SU-DHL-6 (cell line): ENCODE data around the gene FBXL15.
"Not testable (repeated sequence)": the region's sequence is repeated elsewhere in the genome, so short reads cannot be mapped to it uniquely, and the experiment has no call there.

Source experiments
- H2AFZ ChIP-seq: fragments of 200-600 bp; sonication (generic); 2 replicates; pipeline ENCODE4 v1.6.1; 2014; ENCODE audit warnings: low read depth, mild to moderate bottlenecking, moderate library complexity, mixed read lengths, antibody characterized with exemption, low read length; ENCODE audit not compliant: severe bottlenecking
- H3F3A ChIP-seq: fragments of 200-600 bp; shearing (Covaris generic); 2 replicates; pipeline ENCODE4 v1.6.0; 2016; ENCODE audit warnings: antibody characterized with exemption, mild to moderate bottlenecking; ENCODE audit not compliant: insufficient read depth
- H3K27ac ChIP-seq: fragments of 200-600 bp; sonication (generic); 2 replicates; pipeline ENCODE4 v1.5.1; 2016; ENCODE audit warnings: low read depth, mild to moderate bottlenecking, low read length, moderate library complexity, mixed read lengths
- H3K27me3 ChIP-seq: fragments of 200-600 bp; sonication (generic), shearing (Covaris generic); 2 replicates; pipeline ENCODE4 v1.6.0; 2014; ENCODE audit warnings: mild to moderate bottlenecking, low read length
- H3K36me3 ChIP-seq: fragments of 200-600 bp; sonication (generic); 2 replicates; pipeline ENCODE4 v1.6.1; 2014; ENCODE audit warnings: mild to moderate bottlenecking, low read length, mixed read lengths
- H3K4me2 ChIP-seq: fragments of 300-600, 200-600 bp; shearing (Covaris generic), sonication (generic); 2 replicates; pipeline ENCODE4 v1.6.0; 2014; ENCODE audit warnings: low read length, low read depth, mild to moderate bottlenecking; ENCODE audit not compliant: poor library complexity, severe bottlenecking
- H3K4me3 ChIP-seq: fragments of 200-600 bp; sonication (generic); 2 replicates; pipeline ENCODE4 v1.5.1; 2014; ENCODE audit warnings: antibody characterized with exemption, low read length, mild to moderate bottlenecking, mixed read lengths; ENCODE audit not compliant: insufficient read depth, poor library complexity, severe bottlenecking
- H3K79me2 ChIP-seq: fragments of 200-600 bp; sonication (generic); 2 replicates; pipeline ENCODE4 v1.6.1; 2014; ENCODE audit warnings: mild to moderate bottlenecking, low read length, moderate library complexity; ENCODE audit not compliant: insufficient read depth
- H3K9ac ChIP-seq: fragments of 200-600 bp; sonication (generic); 2 replicates; pipeline ENCODE4 v1.7.0; 2014; ENCODE audit warnings: mild to moderate bottlenecking, low read length
- H3K9me2 ChIP-seq: fragments of 200-600 bp; sonication (generic); replicated peaks from 2 replicates; pipeline ENCODE4 v1.6.1; 2014; ENCODE audit warnings: low read length; ENCODE audit not compliant: insufficient read depth
- H3K9me3 ChIP-seq: fragments of 200-600 bp; sonication (generic); 2 replicates; pipeline ENCODE4 v1.6.1; 2014; ENCODE audit warnings: low read length, mixed read lengths; ENCODE audit not compliant: insufficient read depth
- H4K20me1 ChIP-seq: fragments of 200-600 bp; sonication (generic); 2 replicates; pipeline ENCODE4 v1.6.1; 2014; ENCODE audit warnings: low read depth, mild to moderate bottlenecking, antibody characterized with exemption, low read length, moderate library complexity, mixed read lengths
- EZH2phosphoT487 ChIP-seq: fragments of 200-600 bp; sonication (generic), shearing (Covaris generic); conservative IDR thresholded peaks from 2 replicates; pipeline ENCODE4 v1.6.1; 2018; ENCODE audit warnings: mild to moderate bottlenecking, antibody characterized with exemption, low read length, moderate library complexity, mixed read lengths
- TF ChIP-seq, protein P1 (sequence below): fragments of 200-600 bp; sonication (generic); IDR thresholded peaks from one replicate; pipeline ENCODE4 v1.5.1; 2017; ENCODE audit warnings: antibody characterized with exemption, mild to moderate bottlenecking, low read length, moderate library complexity; ENCODE audit not compliant: insufficient read depth, poor library complexity, severe bottlenecking

Gene FBXL15

GRCh38 chr10:102451105-102451969 is 30.7 kb downstream of the FBXL15 start, which contains the start of gene C10orf95:
Gene C10orf95, minus strand, starts transcription at chr10:102451543. Its CDS starts 450 bp downstream, at chr10:102451093.
- peaks cover 26% of the 10 kb centered on the region for H3K79me2 ChIP-seq
- no peaks in the 10 kb centered on the region for H3K9me2 ChIP-seq
- TF ChIP-seq, protein P1, sequence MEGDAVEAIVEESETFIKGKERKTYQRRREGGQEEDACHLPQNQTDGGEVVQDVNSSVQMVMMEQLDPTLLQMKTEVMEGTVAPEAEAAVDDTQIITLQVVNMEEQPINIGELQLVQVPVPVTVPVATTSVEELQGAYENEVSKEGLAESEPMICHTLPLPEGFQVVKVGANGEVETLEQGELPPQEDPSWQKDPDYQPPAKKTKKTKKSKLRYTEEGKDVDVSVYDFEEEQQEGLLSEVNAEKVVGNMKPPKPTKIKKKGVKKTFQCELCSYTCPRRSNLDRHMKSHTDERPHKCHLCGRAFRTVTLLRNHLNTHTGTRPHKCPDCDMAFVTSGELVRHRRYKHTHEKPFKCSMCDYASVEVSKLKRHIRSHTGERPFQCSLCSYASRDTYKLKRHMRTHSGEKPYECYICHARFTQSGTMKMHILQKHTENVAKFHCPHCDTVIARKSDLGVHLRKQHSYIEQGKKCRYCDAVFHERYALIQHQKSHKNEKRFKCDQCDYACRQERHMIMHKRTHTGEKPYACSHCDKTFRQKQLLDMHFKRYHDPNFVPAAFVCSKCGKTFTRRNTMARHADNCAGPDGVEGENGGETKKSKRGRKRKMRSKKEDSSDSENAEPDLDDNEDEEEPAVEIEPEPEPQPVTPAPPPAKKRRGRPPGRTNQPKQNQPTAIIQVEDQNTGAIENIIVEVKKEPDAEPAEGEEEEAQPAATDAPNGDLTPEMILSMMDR, result no peak
- no peak for TF ChIP-seq EZH2phosphoT487
- H2AFZ ChIP-seq, result no peak within 1 kb of the TSS
- H3K9ac ChIP-seq, result peak within 1 kb of the TSS; percentile 97
- no peaks in the 10 kb centered on the region for H3K27me3 ChIP-seq
- no peaks in the 10 kb centered on the region; the same call in 1 of the 2 replicates for H3K36me3 ChIP-seq
- no peaks in the 10 kb centered on the region for H4K20me1 ChIP-seq
- peaks cover 8% of the 10 kb centered on the region; the same call in 1 of the 2 replicates for H3F3A ChIP-seq
- peak within 1 kb of the TSS; percentile 85 for H3K27ac ChIP-seq
- H3K4me3 ChIP-seq, result peak within 1 kb of the TSS; percentile 91
- no peaks in the 10 kb centered on the region for H3K9me3 ChIP-seq
- H3K4me2 ChIP-seq, result peak within 1 kb of the TSS; percentile 94

DNA sequence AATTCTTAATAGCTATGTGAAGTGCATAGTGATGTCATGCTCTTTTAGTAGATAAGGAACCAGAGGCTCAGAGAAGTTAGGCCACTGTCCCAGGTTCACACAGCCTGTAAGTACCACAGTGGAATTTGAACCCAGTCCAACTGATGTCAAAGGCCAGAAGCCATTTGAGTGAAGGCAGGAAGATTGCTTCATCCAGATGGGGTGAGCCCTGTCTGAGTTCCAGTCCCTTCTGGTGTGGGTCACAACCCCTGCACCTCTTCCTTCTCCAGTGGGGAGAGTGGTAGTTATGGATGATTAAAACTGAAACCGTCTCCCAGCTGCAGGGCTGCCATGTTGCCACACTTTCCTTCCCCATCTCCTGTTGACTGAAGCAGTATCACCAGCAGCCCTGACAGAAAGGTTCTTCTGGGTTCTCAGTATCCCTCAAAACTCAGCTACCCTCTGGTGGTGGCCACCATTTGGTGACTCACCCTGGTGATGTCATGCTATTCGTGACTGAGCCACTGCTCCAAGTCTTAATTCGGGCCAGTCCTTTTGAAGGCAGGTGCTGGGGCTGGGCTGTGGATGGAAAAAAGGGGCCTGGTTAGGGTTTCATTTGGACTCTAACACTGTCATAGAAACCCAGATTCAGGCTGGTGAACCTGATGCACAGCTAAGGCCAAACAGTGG is 32.2 kb downstream of the FBXL15 start:
- H3K79me2 ChIP-seq, result peaks cover 26% of the 10 kb centered on the region
- no peak overlapping the region for H3K9ac ChIP-seq
- TF ChIP-seq, protein P1, result no peak
- TF ChIP-seq EZH2phosphoT487, result no peak
- H3K27ac ChIP-seq, result no peak overlapping the region
- H3K9me2 ChIP-seq, result no peaks in the 10 kb centered on the region
- no peak overlapping the region for H3K4me2 ChIP-seq
- no peak overlapping the region for H2AFZ ChIP-seq
- H3K36me3 ChIP-seq, result no peaks in the 10 kb centered on the region; the same call in 1 of the 2 replicates
- peaks cover 8% of the 10 kb centered on the region for H3F3A ChIP-seq
- H3K4me3 ChIP-seq, result no peak overlapping the region
- H3K27me3 ChIP-seq, result no peaks in the 10 kb centered on the region
- H4K20me1 ChIP-seq, result no peaks in the 10 kb centered on the region
- no peaks in the 10 kb centered on the region for H3K9me3 ChIP-seq

DNA sequence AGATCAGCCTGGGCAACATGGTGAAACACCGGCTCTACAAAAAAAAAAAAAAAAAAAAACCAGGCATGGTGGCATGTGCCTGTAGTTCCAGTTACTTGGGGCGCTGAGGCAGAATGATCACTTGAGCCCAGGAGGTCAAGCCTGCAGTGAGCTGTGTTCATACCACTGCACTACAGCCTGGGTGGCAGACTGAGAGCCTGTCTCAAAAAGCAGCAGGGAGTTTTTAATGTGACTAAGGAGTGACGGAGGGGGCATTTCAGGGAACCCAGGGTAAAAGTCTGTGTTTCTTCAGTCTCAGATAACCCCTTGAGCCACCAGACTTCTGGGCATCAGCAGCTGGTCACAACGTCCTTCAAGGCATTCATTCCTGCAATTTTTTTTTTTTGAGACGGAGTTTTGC is 32.9 kb downstream of the FBXL15 start:
- H4K20me1 ChIP-seq, result no peaks in the 10 kb centered on the region
- H3K79me2 ChIP-seq, result peaks cover 26% of the 10 kb centered on the region
- H3K4me3 ChIP-seq, result no peak overlapping the region
- peaks cover 9% of the 10 kb centered on the region for H3F3A ChIP-seq
- TF ChIP-seq, protein P1, result no peak
- TF ChIP-seq EZH2phosphoT487, result no peak
- H3K27ac ChIP-seq, result no peak overlapping the region
- no peaks in the 10 kb centered on the region for H3K9me2 ChIP-seq
- no peaks in the 10 kb centered on the region for H3K9me3 ChIP-seq
- no peaks in the 10 kb centered on the region for H3K27me3 ChIP-seq
- H3K4me2 ChIP-seq, result no peak overlapping the region
- H3K36me3 ChIP-seq, result no peaks in the 10 kb centered on the region; the same call in 1 of the 2 replicates
- H3K9ac ChIP-seq, result no peak overlapping the region
- H2AFZ ChIP-seq, result no peak overlapping the region

DNA sequence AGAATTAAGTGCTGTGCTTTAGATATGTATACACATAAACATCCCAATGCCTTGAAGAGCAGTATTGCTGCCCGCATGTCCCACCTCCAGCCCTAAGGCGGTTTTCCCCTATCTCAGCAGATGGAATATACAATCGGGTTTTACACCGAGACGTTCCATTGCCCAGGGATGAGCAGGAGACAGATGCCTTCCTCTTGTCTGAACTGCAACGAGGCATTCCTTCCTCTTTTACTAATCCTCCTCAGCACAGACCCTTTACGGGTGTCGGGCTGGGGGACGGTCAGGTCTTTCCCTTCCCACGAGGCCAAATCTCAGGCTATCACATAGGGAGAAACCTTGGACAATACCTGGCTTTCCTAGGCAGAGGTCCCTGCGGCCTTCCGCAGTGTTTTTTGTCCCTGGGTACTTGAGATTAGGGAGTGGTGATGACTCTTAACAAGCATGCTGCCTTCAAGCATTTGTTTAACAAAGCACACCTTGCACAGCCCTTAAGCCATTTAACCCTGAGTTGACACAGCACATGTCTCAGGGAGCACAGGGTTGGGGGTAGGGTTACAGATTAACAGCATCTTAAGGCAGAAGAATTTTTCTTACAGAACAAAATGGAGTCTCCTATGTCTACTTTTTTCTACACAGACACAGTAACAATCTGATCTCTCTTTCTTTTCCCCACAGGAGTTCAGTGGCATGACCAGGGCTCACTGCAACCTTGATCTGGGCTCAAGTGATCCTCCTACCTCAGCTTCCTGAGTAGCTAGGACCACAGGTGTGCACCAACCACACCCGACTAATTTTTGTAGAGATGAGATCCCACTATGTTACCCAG is 34.2 kb downstream of the FBXL15 start:
- not testable (repeated sequence) for H3K4me3 ChIP-seq, H3K27ac ChIP-seq, H3K4me2 ChIP-seq, H3F3A ChIP-seq, H3K36me3 ChIP-seq, H2AFZ ChIP-seq, H3K9me3 ChIP-seq, H3K9me2 ChIP-seq, H3K9ac ChIP-seq, H4K20me1 ChIP-seq, H3K27me3 ChIP-seq
- peaks cover 26% of the 10 kb centered on the region for H3K79me2 ChIP-seq
